GM12892 (cell line): ENCODE data around the gene R3HDM2.

Experiments
- POLR2A ChIP-seq: IDR thresholded peaks from 2 replicates; pipeline ENCODE4 v1.6.1; 2011; ENCODE audit warnings: low read depth, low read length, control low read depth
- POLR2AphosphoS5 ChIP-seq: IDR thresholded peaks from 2 replicates; pipeline ENCODE4 v1.6.1; 2011; ENCODE audit warnings: low read depth, low read length, control low read depth
- TAF1 ChIP-seq: IDR thresholded peaks from 2 replicates; pipeline ENCODE4 v1.6.1; 2011; ENCODE audit warnings: low read depth, mild to moderate bottlenecking, control low read depth, low read length, borderline replicate concordance

- TF ChIP-seq POLR2AphosphoS5, result no peak
- no peak for TF ChIP-seq POLR2A
- no peak for TF ChIP-seq TAF1
Observed at GRCh38 chr12:57410534-57410933, 20.3 kb downstream of the R3HDM2 start.
